Skeletal muscle cell (primary cell): ENCODE data around the gene FBXW8.
"Not testable (repeated sequence)": the region's sequence is repeated elsewhere in the genome, so short reads cannot be mapped to it uniquely, and the experiment has no call there.

Experiments
- DNase-seq: peaks from one replicate; pipeline ENCODE4 v3.0.0-alpha.2; 2010; ENCODE audit warnings: low read depth
- H3K4me3 ChIP-seq: 2 replicates; pipeline ENCODE4 v1.5.1; 2011; ENCODE audit warnings: low read depth, mild to moderate bottlenecking, control low read depth, low read length, moderate library complexity

Gene FBXW8

DNA sequence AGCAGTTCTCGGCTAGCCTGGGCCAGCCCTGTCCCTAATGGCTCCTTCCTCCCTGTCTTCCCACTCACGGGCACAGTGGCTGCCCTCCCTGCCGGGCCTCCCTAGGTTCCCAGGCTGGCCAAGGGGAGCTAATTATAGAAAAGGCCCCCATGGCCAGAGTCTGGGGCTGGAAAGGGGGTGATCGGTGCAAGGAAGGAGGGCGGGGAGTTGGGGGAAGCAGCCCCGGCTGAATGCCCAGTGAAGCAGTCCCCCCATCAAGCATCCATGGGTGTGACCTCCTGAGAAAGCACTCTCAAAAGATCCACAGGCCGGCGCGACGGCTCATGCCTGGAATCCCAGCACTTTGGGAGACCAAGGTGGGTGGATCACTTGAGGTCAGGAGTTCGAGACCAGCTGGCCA, 133.6 kb downstream of the FBXW8 start:
- no peak for DNase-seq
- no peak overlapping the region for H3K4me3 ChIP-seq

GRCh38 chr12:117044790-117045159, 134.0 kb downstream of the FBXW8 start:
- H3K4me3 ChIP-seq, result no peak overlapping the region
- no peak for DNase-seq

DNA sequence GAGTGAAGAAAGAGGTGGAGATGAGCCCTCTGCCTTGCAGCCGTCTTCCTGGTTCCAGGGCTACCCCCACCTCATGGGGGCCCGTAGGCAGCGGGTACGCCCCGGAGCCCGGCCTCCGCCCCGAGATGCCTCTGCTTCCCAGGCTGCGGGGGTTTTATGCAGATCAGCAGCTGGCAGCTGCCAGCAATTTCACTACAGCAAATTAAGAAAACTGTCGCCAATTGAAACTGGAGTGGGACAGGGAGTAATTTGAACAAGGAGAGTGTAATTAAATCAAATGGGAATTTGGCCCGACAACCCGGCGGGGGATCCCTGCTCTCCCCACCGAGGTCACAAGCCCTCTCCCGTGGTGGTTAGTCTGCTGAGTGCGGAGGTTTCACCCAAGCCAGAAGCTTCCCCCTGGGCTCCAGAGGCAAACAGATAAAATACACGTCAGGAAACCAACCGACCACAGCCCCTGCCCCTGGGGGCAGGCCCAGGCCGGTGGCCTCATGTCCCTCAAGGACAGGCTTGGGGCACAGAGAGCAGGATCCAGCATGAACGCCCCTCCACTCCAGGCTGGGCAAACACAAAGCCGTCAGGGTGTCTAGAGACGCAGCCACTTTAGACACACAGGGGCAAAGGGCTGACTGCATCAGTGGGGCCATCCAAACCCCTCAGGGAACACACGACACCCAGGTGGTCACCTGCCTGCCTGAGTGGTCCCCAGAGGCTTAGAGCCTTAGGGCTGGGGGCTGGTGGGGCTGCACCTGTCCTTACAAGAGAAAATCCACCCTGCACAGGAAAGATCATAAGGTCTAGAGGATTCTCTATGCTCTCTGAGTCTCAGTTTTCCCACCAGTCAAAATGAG, 134.6 kb downstream of the FBXW8 start:
- DNase-seq, result no peak
- no peak overlapping the region for H3K4me3 ChIP-seq

- no peak overlapping the region for H3K4me3 ChIP-seq
- no peak for DNase-seq
Observed at GRCh38 chr12:117046011-117046369, 135.2 kb downstream of the FBXW8 start.

DNA sequence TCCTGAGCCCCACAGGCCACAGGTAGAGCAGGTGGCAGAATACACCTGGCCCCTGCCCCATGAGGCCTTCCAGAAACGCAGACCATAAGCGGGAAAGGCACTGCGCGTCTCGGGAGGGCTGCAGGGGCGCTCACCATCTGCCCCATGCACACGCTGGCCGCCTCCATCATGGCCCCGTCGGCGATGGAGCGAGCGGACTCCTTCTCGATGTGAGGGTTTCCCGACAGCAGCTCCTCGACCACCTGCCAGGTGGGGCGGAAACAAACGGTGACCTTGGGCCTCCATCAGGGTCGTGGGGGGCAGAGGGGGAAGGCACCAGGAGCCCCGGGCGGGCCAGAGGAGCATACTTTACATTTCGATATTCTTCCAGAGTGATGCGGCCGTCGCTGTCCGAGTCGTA, 135.7 kb downstream of the FBXW8 start:
- no peak for DNase-seq
- no peak overlapping the region for H3K4me3 ChIP-seq

GRCh38 chr12:117046861-117047530, 136.2 kb downstream of the FBXW8 start:
- no peak overlapping the region for H3K4me3 ChIP-seq
- no peak for DNase-seq

- no peak for DNase-seq
- H3K4me3 ChIP-seq, result no peak overlapping the region
Observed at GRCh38 chr12:117047810-117048584, 137.2 kb downstream of the FBXW8 start.

DNA sequence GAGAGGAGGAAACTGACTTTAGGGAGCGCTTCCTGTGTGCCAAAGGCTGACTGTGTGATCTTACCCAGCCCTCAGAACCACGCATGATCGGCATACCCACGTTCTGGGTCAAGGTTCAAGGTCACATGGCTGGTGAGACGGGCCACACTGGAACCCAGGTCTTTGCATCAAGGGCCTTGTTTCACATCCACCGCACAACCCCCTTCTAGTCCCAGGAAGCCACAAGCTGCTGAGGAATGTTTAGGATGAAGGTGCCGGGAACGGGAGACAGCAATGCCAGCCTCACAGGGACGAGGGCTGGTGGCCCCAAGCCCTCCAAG, 137.8 kb downstream of the FBXW8 start:
- no peak for DNase-seq
- no peak overlapping the region for H3K4me3 ChIP-seq

DNA sequence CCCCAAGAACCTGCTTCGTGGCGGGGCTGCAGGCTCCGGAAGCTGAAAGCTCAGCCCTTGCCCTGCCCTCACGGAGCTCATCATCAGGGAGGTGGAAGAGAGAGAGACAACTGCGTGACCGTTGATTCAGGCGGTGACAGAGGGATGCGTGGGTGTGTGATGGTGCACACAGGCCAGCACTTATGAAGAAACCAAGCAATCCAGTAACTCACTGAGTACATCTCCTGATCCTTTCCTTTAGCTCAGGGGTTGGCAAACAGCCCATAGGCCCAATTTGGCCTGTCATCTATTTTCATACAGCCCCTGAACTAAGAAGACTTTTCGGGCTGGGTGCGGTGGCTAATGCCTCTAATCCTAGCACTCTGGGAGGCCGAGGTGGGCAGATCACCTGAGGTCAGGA, 138.5 kb downstream of the FBXW8 start:
- DNase-seq, result no peak

GRCh38 chr12:117050060-117050459, 139.3 kb downstream of the FBXW8 start:
- DNase-seq, result no peak
- no peak overlapping the region for H3K4me3 ChIP-seq

More for the DNA sequence above, 138.5 kb downstream of the FBXW8 start:
- H3K4me3 ChIP-seq, result no peak overlapping the region

GRCh38 chr12:117051380-117051779, 140.6 kb downstream of the FBXW8 start:
- DNase-seq, result no peak

DNA sequence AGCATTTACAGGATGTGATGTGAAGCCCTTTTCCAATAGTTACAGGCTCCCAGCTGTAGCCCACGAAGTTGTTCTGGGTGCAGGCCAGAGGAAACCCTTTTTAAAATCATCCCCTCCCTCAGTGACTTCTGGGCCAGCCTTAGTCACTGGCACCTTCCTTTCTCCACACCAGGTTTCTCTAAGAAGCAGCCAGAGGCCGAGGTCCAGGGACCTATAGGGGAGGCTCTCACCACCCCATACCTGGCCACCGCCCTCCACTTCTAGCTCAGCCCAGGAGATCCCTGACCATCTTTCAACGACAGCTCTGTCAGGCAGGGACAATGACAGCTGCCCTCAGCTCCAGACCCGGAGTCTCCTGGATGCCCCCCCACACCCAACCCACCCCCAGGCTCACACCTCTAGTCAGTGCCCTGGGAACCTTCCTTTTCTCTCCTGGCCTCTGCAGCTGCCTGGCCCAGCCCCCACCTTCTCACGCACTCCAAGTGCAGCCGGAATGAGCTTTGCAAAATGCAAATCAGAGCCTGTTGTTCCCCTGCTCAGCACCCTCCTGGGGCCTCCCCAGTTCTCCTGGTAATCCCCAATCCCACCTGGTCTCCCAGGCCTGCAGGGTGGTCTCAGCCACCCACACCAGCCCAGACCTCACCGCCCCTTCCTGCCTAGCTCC, 141.8 kb downstream of the FBXW8 start:
- H3K4me3 ChIP-seq, result no peak overlapping the region
- no peak for DNase-seq

More at GRCh38 chr12:117051380-117051779, 140.6 kb downstream of the FBXW8 start:
- H3K4me3 ChIP-seq, result no peak overlapping the region

GRCh38 chr12:117053050-117053400, 142.3 kb downstream of the FBXW8 start:
- no peak overlapping the region for H3K4me3 ChIP-seq
- DNase-seq, result no peak

DNA sequence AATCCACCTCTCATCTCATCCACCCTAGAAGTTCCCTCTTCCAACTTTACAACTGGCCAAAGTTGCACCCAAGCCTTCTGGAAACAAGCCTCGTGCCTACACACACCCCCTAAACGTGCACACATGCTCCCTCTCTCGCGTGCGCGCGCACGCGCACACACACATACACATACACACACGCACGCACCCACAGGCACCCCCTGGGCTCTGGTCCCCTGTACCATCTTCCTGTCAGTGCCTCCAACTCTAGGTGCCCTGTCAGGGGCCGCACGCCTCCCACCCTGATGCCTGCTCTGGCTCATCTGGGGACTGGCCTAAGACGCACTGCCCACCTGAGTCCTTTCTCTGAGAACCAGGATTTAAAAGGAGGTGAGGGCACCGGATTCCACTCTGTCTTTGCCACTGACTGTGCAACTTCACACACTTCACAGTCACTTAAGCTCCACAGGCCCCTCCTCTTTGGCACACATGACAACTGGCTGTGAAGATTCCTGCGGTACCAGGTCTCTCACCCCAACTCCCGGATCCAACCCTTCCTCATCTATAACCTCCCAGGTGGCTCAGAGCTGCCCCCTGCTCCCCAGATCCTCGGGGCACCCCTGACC, 142.9 kb downstream of the FBXW8 start:
- no peak for DNase-seq
- no peak overlapping the region for H3K4me3 ChIP-seq

DNA sequence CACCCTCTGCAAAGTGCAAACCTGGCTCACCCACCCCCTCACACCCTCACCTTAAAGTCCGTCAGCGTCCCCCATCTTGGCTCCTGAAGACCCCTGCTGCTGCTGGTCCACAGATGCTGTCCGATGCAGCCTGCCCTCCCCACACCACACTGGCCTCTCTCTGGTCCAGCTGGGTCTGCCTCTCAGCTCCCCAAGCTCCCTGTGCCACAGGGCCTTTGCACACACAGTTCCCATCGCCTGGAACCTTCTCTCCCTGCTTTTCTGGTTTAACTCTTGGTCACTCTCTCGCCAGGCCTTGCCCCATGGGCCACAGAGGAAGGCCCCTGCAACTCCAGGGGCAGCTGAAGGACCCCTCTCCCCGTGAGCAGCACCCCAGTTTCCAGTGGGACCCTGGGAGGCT, 143.5 kb downstream of the FBXW8 start:
- DNase-seq, result no peak
- H3K4me3 ChIP-seq, result no peak overlapping the region

- not testable (repeated sequence) for H3K4me3 ChIP-seq, DNase-seq
Observed at GRCh38 chr12:117057626-117058025, 146.9 kb downstream of the FBXW8 start.

DNA sequence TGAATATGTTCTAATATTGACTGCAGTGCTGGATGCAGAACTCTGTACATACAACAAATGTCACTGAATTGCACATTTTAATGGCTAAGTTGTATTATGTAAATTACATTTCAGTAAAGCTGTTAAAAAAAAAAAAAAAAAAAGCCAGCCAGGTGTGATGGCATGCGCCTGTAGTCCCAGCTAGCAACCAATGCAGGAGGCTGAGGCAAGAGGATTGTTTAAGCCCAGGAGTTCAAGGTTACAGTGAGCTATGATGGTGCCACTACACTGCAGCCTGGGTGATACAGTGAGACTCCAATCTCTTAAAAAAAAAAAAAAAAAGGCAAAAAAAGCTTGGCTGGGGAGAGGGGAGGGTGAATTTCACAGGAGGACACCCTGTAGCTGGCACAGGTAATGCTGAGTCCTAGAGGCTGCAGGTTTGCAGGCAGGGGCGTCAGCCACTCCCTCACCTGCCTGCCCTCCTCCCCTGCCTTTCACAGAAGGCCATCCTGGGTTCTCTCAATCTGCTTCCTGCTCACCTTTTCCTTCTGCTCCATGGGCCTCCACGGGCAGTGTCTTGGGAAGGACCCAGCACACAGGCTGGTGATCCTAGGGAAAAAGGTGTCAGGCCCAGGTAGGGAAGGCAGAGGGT, 147.8 kb downstream of the FBXW8 start:
- no peak for DNase-seq
- no peak overlapping the region for H3K4me3 ChIP-seq

- DNase-seq, result no peak
- H3K4me3 ChIP-seq, result no peak overlapping the region
Observed at GRCh38 chr12:117059156-117059555, 148.4 kb downstream of the FBXW8 start.

- no peak for DNase-seq
- H3K4me3 ChIP-seq, result no peak overlapping the region
Observed at GRCh38 chr12:117060246-117060928, 149.6 kb downstream of the FBXW8 start.
